Renal cortex interstitium (tissue), 11 donors: ENCODE measurements around the gene TXNL4A. TPM values are rescaled to one million over a fixed set of nuclear protein-coding genes. Genes with fewer than 3 reads are reported as not detected.
A peak's percentile ranks its signal among the peaks of the same experiment; 100 is the strongest.
"Not testable (repeated sequence)": the region's sequence is repeated elsewhere in the genome, so short reads cannot be mapped to it uniquely, and the experiment has no call there.

Source experiments
- DNase-seq, 11 donors: peaks; one replicate each; pipeline ENCODE4 v3.0.0-alpha.2; 2013; ENCODE audit warnings: low read depth in 9 of 11, low spot score in 4 of 11; ENCODE audit errors: extremely low read depth in 1 of 11
- polyA plus RNA-seq, 3 donors: library from polyadenylated mRNA; unstranded; fragments of 120-200 nt; gene quantifications; one replicate each; pipeline ENCODE4 v1.2.1, GENCODE V29; 2013; ENCODE audit not compliant: insufficient read length in 3 of 3

Gene TXNL4A
- polyA plus RNA-seq, 3 donors: 92.1 to 98.3 (median 96.8) TPM

GRCh38 chr18:80009661-80010550, 21.5 kb upstream of the TXNL4A start:
- no peak for DNase-seq

DNA sequence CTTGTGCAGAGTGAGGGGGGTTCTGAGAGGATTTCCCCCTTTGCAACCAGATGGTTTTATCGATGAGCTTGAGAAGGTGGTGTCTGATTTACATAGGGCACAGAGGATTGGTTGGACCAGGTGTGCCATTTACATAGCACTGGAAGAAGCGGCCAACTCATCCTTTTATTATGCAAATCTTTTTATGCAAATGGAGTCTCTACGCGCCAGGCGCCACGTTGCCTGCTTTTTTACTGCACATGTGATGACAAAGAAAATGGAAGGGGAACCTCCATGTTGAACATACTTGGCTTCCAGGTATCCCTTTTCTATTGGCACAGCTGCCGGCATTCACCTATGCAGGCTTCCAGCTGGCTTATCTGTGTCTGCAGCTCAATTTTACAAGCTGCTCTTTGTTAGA, 18.4 kb upstream of the TXNL4A start:
- DNase-seq: no peak

DNA sequence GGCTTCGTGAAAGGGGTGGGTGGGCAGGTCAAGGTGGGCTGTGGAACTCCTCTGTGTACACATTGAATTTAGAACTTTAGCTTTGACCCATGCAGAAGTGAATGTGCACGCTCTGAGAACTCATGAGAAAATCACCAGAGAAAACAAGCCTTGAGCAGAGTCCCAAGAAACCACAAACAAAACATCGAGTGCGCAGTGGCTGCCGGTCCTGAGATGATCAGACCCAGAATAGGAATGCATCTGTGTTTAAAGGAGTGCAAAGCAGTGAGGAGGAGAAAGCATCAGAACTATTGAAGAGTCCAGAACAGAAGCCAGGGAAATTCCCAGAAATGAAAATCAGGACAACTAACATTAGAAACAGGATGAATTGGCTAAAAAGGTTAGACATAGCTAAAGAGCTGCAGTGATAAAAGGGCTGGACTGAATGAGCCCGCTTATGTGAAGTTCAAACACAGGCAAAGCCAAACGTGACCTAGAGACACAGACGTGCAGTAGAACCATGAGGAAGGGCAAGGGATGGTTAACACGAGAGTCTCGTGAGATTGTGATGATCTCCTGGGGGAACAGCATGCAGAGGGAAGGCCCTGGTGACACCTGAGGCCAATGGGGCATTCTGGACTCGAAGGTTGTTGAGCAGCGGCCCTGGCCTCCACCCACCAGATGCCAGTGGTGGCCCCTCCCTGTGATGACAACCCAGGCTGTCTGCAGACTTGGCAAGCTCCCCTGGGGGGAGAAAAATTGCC, 16.4 kb upstream of the TXNL4A start:
- DNase-seq: no peak

DNA sequence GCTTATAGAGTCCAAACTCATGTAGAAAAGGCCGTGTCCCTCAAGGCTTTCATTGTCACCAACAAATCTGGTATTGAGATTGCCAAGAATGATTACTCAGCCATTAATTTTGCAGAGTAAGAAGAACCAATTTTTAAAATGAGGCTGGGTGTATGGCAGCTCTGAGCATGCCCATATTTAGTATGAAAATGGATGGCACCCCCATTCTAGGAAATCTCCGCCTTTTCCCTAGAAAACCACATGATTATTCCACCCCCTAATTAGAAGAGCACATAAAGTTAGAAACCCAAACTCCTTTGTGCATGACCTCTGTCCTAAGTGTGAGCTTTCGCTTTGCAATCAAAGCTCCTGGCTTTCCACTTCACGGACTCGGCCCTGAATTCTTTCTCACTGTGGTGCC, 14.1 kb upstream of the TXNL4A start:
- no peak for DNase-seq

GRCh38 chr18:80000877-80001276, 12.5 kb upstream of the TXNL4A start:
- DNase-seq: no peak

DNA sequence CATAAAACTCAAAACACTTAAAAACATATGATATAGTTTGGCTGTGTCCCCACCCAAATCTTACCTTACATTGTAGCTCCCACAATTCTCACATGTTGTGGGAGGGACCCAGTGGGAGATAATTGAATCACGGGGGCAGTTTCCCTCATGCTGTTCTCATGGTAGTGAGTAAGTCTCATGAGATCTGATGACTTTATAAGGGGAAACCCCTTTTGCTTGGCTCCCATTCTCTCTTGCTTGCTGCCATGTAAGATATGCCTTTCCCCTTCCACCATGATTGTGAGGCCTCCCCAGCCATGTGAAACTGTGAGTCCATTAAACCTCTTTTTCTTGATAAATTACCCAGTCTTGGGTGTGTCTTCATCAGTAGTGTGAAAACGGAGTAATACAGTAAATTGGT, 11.3 kb upstream of the TXNL4A start:
- DNase-seq: not testable (repeated sequence)

GRCh38 chr18:79991494-79991893, 3.1 kb upstream of the TXNL4A start:
- DNase-seq: no peak

DNA sequence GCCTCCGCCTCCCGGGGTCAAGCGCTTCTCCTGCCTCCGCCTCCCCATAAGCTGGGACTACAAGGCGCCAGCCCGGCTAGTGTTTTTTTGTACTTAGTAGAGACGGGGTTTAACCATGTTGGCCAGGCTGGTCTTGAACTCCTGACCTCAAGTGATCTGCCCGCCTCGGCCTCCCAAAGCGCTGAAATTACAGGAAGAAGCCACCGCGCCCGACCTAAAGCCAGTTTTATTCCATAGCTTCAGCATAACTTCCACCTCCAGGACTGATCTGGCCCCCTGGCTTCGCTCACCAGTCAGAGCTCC, 783 bp upstream of the TXNL4A start:
- DNase-seq: no peak

GRCh38 chr18:79988071-79988450, 302 bp downstream of the TXNL4A start:
- peak; percentile 19 to 57 (median 38) for DNase-seq

DNA sequence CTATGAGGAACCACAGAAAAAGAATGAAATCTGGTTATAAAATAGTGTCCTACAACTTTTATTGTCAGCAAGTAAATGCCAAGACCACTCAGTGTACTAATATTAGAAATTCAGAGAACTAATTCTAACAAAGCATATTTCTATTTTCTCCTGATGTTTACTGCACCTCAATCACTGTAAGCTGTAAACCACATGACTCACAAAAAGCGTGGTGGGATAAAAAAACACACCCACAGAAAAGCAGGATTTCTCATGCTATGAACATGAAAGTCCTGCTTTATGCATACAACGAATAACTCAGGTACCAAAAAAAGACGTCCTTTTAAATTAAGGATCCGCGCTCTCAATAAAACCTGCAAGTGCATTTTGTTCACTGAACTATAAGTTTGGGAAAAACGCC, 797 bp downstream of the TXNL4A start:
- DNase-seq: no peak

DNA sequence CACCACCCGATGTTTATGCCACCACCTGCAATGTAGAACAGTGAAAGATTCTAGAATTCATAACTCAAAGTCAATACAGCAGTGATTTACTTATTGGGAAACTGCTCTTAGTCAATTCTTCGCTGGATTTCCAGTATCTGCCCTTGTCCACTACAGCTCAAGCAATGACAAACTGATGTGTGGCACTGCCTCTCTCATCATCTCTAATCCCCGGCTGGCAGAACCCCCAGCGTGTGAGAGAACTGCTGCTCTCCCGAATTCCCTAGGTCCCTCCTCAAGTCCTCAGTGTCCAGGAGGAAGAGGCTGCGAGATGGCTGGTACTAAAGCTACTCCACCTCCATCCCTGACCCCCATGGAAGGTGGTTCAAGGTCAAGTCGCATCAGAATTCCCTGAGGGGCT, 1.6 kb downstream of the TXNL4A start:
- no peak for DNase-seq

GRCh38 chr18:79985172-79985571, 3.2 kb downstream of the TXNL4A start:
- no peak for DNase-seq

DNA sequence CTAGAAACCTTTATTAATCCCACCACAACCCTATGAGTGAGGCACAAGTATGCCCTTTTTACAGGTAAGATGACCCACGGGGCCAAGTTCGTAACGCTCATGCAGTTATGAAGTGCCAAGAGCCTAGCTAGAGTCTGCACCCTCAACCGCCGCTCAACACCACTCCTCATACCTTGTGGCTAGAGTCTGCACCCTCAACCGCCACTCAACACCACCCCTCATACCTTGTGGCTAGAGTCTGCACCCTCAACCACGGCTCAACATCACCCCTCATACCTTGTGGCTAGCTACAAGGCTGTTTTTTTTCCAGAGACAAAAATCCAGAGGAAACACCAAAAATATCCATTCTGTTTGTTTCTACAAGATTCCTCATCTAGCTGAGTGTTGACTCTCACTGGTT, 4.6 kb downstream of the TXNL4A start:
- no peak for DNase-seq

GRCh38 chr18:79983253-79983652, 5.1 kb downstream of the TXNL4A start:
- no peak for DNase-seq

DNA sequence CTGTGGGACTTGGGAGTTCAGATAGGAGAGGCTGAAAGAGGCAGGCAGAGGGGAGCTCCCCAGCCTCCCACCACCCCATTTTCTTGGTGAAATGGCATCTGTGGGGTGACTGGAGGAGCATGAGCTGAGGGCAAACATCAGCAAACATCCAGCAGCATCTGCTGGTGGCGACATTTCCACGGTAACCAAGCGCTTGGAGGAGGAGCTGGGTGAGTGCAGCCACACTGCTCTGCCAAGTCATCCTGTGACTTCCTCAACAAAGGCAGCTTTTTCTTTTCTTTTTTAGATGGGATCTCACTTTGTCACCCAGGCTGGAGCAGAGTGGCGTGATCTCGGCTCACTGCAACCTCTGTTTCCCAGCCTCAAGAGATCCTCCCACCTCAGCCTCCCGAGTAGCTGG, 5.6 kb downstream of the TXNL4A start:
- DNase-seq: no peak

DNA sequence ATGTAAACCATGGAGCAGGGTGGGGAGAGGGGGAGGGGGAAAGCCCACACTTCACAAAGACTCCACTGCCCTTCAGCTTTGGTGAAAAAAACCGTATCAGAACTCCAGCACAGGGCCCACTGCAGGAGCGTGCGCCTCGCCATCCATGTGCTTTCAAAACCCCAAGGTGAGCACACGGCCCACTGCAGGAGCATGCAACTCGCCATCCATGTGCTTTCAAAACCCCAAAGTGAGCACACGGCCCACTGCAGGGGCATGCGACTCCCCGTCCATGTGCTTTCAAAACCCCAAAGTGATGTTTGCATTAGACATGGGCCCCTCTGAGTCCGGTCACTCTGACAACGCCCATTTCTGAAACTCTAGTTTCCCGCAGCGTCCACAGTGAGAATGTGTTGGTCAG, 7.8 kb downstream of the TXNL4A start:
- DNase-seq: no peak

GRCh38 chr18:79979843-79980242, 8.5 kb downstream of the TXNL4A start:
- no peak for DNase-seq

DNA sequence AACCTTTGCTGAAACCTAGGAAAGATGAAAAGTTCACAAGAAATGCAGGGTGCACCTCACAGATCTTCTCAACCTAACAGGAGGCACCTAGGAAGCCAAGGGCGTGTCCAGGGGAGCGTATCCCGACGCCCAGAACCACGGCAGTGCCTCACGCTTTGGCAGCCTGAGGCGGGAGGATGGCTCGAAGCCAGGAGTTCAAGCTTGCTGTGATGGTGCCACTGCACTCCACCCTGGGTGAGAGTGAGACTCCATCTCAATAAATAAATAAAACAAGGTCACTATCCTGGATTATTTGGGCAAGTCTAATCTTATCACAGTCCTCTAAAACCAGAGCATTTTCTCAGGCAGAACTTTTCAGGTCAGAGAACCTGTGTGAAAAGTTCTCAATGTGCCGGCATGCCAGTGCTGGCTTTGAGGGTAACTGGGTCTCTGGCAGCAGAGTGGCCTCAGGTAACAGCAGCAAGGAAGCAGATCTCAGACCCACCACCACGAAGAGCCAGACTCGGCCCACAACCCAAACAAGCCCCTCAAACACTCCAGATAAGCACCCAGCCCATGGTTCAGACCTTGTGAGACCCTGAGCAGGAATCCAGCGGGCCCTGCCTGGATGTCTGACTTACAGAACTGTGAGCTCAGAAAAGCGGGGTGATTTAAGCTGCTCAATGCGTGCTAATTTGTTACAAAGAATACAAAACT, 12.2 kb downstream of the TXNL4A start:
- DNase-seq: no peak

DNA sequence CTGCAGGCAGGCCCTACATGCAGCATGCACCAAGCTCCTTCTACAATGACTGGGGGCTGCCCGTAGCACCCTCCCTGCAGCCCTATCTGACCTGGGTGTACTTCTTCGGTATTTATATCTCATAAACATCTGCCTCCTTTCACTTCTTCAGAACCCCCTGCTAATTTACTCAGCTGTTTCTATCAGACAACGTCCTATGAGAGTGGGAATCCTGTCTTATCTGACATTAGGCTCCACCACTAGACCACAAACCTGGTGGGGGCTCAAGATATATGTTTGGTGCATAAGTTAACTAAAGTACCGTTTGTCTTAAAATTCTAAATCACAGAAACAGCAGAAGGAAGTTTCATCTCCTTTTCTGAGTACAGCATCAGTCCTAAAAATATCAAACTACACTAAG, 13.3 kb downstream of the TXNL4A start:
- no peak for DNase-seq

- no peak for DNase-seq
Observed at GRCh38 chr18:79974025-79974654, 14.2 kb downstream of the TXNL4A start.
